Loucy (cell line): ENCODE results near the gene PODXL.

Experiments used
- H2AFZ ChIP-seq: fragments of 200-600 bp; sonication (generic); 2 replicates; pipeline ENCODE4 v1.6.0; 2016; ENCODE audit warnings: antibody characterized with exemption, mild to moderate bottlenecking, low read length, moderate library complexity
- H3F3A ChIP-seq: fragments of 200-600 bp; 2 replicates; pipeline ENCODE4 v1.6.0; 2016; ENCODE audit warnings: antibody characterized with exemption, low read depth, mild to moderate bottlenecking
- H3K27me3 ChIP-seq: fragments of 200-600 bp; sonication (generic); 2 replicates; pipeline ENCODE4 v1.6.1; 2014; ENCODE audit warnings: low read length, mild to moderate bottlenecking; ENCODE audit not compliant: insufficient read depth, poor library complexity, severe bottlenecking
- H3K36me3 ChIP-seq: fragments of 200-600 bp; sonication (generic); 2 replicates; pipeline ENCODE4 v1.6.1; 2016; ENCODE audit warnings: low read length; ENCODE audit not compliant: insufficient read depth
- H3K4me1 ChIP-seq: fragments of 200-600 bp; sonication (generic); 2 replicates; pipeline ENCODE4 v1.5.1; 2014; ENCODE audit warnings: low read length, mild to moderate bottlenecking; ENCODE audit not compliant: insufficient read depth, poor library complexity, severe bottlenecking
- H3K4me2 ChIP-seq: fragments of 200-600 bp; sonication (generic); 2 replicates; pipeline ENCODE4 v1.6.0; 2014; ENCODE audit warnings: antibody characterized with exemption, low read length, low read depth, mild to moderate bottlenecking; ENCODE audit not compliant: poor library complexity, severe bottlenecking
- H3K4me3 ChIP-seq: fragments of 200-600 bp; sonication (generic); 2 replicates; pipeline ENCODE4 v1.5.1; 2014; ENCODE audit warnings: low read length, mild to moderate bottlenecking, mixed read lengths; ENCODE audit not compliant: poor library complexity, severe bottlenecking
- H3K79me2 ChIP-seq: fragments of 200-600 bp; sonication (generic); 2 replicates; pipeline ENCODE4 v1.6.1; 2014; ENCODE audit warnings: low read length; ENCODE audit not compliant: insufficient read depth
- H3K9ac ChIP-seq: fragments of 200-600 bp; sonication (generic); 2 replicates; pipeline ENCODE4 v1.6.0; 2014; ENCODE audit warnings: mild to moderate bottlenecking, low read depth, low read length, moderate library complexity; ENCODE audit not compliant: poor library complexity, severe bottlenecking
- H3K9me2 ChIP-seq: fragments of 200-600 bp; sonication (generic); replicated peaks from 2 replicates; pipeline ENCODE4 v1.6.1; 2016; ENCODE audit warnings: low read depth, low read length, mixed read lengths
- H3K9me3 ChIP-seq: fragments of 200-600 bp; sonication (generic); 2 replicates; pipeline ENCODE4 v1.6.1; 2014; ENCODE audit warnings: mild to moderate bottlenecking, antibody characterized with exemption, low read length, low read depth; ENCODE audit not compliant: insufficient read depth
- H4K20me1 ChIP-seq: fragments of 200-600 bp; sonication (generic); 2 replicates; pipeline ENCODE4 v1.6.0; 2014; ENCODE audit warnings: antibody characterized with exemption, low read length, mild to moderate bottlenecking; ENCODE audit not compliant: insufficient read depth, poor library complexity, severe bottlenecking
- EZH2phosphoT487 ChIP-seq: fragments of 200-600 bp; IDR thresholded peaks from 2 replicates; pipeline ENCODE4 v1.6.1; 2018; ENCODE audit warnings: antibody characterized with exemption, mild to moderate bottlenecking, moderate library complexity, borderline replicate concordance
- TF ChIP-seq, protein P1 (sequence below): fragments of 200-600 bp; sonication (generic); conservative IDR thresholded peaks from 2 replicates; pipeline ENCODE4 v1.5.1; 2014; ENCODE audit warnings: mild to moderate bottlenecking, antibody characterized with exemption, low read length

Gene PODXL

DNA sequence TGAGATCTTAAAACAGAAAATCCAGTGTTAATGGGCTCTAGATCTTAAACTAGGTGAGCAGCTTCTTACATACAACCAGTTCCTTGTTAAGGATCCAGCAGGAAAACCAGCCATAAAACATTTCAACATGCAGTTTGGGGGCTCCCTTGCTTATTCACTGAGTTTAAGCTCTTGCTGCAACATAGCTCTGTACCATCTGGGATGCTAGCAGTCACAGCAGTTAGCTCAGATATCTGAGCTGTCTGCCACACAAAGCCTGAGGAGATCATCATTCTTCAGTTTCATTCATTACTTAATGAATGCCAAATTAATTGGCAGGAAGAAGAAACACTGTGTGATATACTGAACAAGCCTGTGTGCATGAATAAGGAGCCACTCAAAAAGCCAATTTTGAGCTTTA lies 62.8 kb downstream of the PODXL start:
- no peaks in the 10 kb centered on the region for H3K4me1 ChIP-seq

DNA sequence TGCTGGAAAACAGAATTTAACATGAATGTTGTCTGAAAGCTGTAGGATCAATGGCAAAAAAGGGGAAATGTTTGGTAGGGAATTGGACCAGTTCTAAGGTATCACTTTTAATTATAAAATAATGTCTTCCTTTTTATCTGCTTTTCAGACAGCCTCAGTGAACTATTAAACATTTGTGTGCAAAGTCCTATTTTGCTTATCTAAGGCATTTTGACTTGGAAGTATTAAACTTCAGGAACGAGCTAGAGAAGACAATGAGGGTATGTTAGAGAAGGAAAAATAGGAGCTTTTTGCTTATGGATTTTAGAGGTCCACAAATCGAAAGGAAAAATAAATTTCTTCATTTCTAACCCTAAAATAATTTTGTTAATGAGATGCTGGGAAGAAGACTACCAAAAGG lies 63.3 kb downstream of the PODXL start:
- no peaks in the 10 kb centered on the region for H3K9me2 ChIP-seq
- H3K27me3 ChIP-seq = no peaks in the 10 kb centered on the region
- H2AFZ ChIP-seq = no peak overlapping the region
- peaks cover 3% of the 10 kb centered on the region; the same call in 1 of the 2 replicates for H3K36me3 ChIP-seq
- H3F3A ChIP-seq = no peaks in the 10 kb centered on the region
- no peak overlapping the region for H3K9ac ChIP-seq
- no peak overlapping the region for H3K4me2 ChIP-seq
- no peaks in the 10 kb centered on the region for H3K9me3 ChIP-seq
- no peaks in the 10 kb centered on the region for H4K20me1 ChIP-seq
- no peaks in the 10 kb centered on the region for H3K4me1 ChIP-seq
- no peak overlapping the region for H3K4me3 ChIP-seq
- H3K79me2 ChIP-seq = no peaks in the 10 kb centered on the region
- TF ChIP-seq, protein P1, sequence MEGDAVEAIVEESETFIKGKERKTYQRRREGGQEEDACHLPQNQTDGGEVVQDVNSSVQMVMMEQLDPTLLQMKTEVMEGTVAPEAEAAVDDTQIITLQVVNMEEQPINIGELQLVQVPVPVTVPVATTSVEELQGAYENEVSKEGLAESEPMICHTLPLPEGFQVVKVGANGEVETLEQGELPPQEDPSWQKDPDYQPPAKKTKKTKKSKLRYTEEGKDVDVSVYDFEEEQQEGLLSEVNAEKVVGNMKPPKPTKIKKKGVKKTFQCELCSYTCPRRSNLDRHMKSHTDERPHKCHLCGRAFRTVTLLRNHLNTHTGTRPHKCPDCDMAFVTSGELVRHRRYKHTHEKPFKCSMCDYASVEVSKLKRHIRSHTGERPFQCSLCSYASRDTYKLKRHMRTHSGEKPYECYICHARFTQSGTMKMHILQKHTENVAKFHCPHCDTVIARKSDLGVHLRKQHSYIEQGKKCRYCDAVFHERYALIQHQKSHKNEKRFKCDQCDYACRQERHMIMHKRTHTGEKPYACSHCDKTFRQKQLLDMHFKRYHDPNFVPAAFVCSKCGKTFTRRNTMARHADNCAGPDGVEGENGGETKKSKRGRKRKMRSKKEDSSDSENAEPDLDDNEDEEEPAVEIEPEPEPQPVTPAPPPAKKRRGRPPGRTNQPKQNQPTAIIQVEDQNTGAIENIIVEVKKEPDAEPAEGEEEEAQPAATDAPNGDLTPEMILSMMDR = no peak
- no peak for TF ChIP-seq EZH2phosphoT487

More for the DNA sequence above, 62.8 kb downstream of the PODXL start:
- Histone ChIP-seq H3K4me2 (no peak overlapping the region), H3K9me2 (no peaks in the 10 kb centered on the region), H3K36me3 (peaks cover 3% of the 10 kb centered on the region; the same call in 1 of the 2 replicates), H3F3A (no peaks in the 10 kb centered on the region), H3K9me3 (no peaks in the 10 kb centered on the region), H3K27me3 (no peaks in the 10 kb centered on the region), H3K4me3 (no peak overlapping the region), H4K20me1 (no peaks in the 10 kb centered on the region), H3K9ac (no peak overlapping the region), H3K79me2 (no peaks in the 10 kb centered on the region), H2AFZ (no peak overlapping the region)
- no peak for TF ChIP-seq EZH2phosphoT487
- TF ChIP-seq, protein P1 = no peak

DNA sequence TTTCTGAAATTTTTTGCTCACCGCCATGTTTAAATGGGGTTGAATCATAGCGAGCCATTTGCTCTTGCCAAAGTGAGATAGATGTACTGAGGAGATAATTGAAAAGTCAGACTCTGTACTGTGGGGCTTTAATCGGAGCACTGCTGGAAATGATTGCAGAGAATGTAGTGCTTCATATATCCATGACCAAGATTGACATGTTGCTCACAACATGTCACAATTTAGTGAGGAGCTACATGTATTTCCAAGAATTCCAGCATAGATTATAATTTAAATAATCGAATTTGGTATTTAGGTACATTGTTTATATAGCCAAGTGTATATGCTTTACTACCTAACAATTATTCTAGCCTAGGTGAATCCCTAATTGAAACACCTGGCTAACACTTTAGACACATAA lies 66.5 kb downstream of the PODXL start:
- H2AFZ ChIP-seq = no peak overlapping the region
- H3F3A ChIP-seq = no peaks in the 10 kb centered on the region
- TF ChIP-seq, protein P1 = no peak
- no peak for TF ChIP-seq EZH2phosphoT487
- no peaks in the 10 kb centered on the region for H3K9me3 ChIP-seq
- no peaks in the 10 kb centered on the region for H3K4me1 ChIP-seq
- H3K27me3 ChIP-seq = no peaks in the 10 kb centered on the region
- no peaks in the 10 kb centered on the region for H3K36me3 ChIP-seq
- no peaks in the 10 kb centered on the region for H3K9me2 ChIP-seq
- H4K20me1 ChIP-seq = no peaks in the 10 kb centered on the region
- no peak overlapping the region for H3K9ac ChIP-seq
- H3K4me2 ChIP-seq = no peak overlapping the region
- no peaks in the 10 kb centered on the region for H3K79me2 ChIP-seq
- no peak overlapping the region for H3K4me3 ChIP-seq
